ENCODE data around the gene CHRNA7.

- TF ChIP-seq POLR2A (IDR thresholded peaks at IDR 0.05), result no peak
- no peak for TF ChIP-seq CTCF (IDR thresholded peaks at IDR 0.05)
- TF ChIP-seq POLR2AphosphoS5 (IDR thresholded peaks at IDR 0.05), result no peak
Observed at GRCh38 chr15:32096916-32097617, 66.8 kb downstream of the CHRNA7 start.

Data from breast epithelium (tissue), 3 donors.